Erythroblast (primary cell): Measurements from ENCODE around the gene SLC39A11.
A peak's percentile ranks its signal among the peaks of the same experiment; 100 is the strongest.

Experiments used
- DNase-seq, 2 experiments: peaks; one replicate each; lab custom pipeline; 2025; lab: John Stamatoyannopoulos, UW
- GATA1 ChIP-seq: IDR thresholded peaks from 2 replicates; pipeline ENCODE4 v1.6.1; 2011; ENCODE audit warnings: low read depth, mild to moderate bottlenecking, control low read depth, low read length, moderate library complexity
- POLR2A ChIP-seq: IDR thresholded peaks from 2 replicates; pipeline ENCODE4 v1.6.1; 2011; ENCODE audit warnings: mild to moderate bottlenecking, low read length

Gene SLC39A11

DNA sequence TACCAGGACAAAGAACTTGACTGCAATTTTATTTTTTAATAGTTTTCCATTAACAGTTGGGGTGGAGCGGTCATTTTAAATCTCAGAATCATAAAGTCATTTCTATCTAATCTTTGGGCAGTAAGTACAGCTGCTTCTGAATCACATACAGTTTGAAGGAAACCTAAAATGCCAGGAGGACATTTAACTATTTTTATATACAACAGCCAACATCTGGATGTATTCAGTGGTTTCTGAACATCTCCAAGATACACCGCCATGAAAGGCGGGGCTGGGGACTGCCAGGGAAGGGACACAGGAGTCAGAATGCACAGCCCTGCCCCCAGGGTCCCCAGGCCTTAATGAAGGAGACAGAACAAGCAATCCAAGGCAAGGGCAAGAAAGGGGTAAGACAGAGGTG lies 392.3 kb downstream of the SLC39A11 start:
- TF ChIP-seq GATA1 = no peak
- TF ChIP-seq POLR2A = no peak
- DNase-seq = no peak

GRCh38 chr17:72699545-72699944 lies 392.9 kb downstream of the SLC39A11 start:
- DNase-seq = no peak

GRCh38 chr17:72697602-72698146 lies 394.8 kb downstream of the SLC39A11 start:
- peak in 1 of 2 experiments; percentile 11 for DNase-seq
- TF ChIP-seq GATA1 = no peak

More at GRCh38 chr17:72699545-72699944, 392.9 kb downstream of the SLC39A11 start:
- TF ChIP-seq GATA1 (no peak), POLR2A (no peak)

- no peak for DNase-seq
- TF ChIP-seq POLR2A = no peak
- no peak for TF ChIP-seq GATA1
These were observed 395.8 kb downstream of the SLC39A11 start for GRCh38 chr17:72696721-72697120.

- TF ChIP-seq GATA1 (no peak), POLR2A (no peak)
- no peak for DNase-seq
These were observed 396.3 kb downstream of the SLC39A11 start for GRCh38 chr17:72696156-72696555.

GRCh38 chr17:72693956-72694355 lies 398.5 kb downstream of the SLC39A11 start:
- no peak for DNase-seq
- TF ChIP-seq GATA1 = no peak
- TF ChIP-seq POLR2A = no peak

- TF ChIP-seq POLR2A (no peak), GATA1 (no peak)
- DNase-seq = no peak
These were observed 399.2 kb downstream of the SLC39A11 start for GRCh38 chr17:72693151-72693878.

GRCh38 chr17:72692676-72693075 lies 399.8 kb downstream of the SLC39A11 start:
- TF ChIP-seq POLR2A (no peak), GATA1 (no peak)
- DNase-seq = no peak

DNA sequence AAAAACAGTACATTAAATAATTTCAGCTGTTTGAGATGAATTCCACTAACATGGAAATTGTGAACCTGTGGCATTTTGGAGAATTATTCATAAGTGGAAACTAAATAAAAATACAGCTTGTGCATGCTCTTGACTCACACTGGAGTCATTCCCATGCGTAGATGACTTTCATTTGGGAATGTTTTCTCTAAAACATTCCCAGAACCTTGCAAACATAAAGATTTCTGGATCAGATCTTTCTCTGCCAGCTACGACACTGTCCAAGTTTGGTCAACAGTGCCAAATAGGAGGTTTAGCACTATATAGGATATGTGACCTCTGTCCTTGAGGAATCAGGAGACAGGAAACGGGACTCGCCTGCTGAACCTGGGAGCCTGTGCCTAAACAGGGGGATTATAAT lies 400.9 kb downstream of the SLC39A11 start:
- TF ChIP-seq POLR2A (no peak), GATA1 (no peak)
- DNase-seq = no peak

- DNase-seq = no peak
- TF ChIP-seq POLR2A (no peak), GATA1 (no peak)
These were observed 401.5 kb downstream of the SLC39A11 start for GRCh38 chr17:72691017-72691416.

DNA sequence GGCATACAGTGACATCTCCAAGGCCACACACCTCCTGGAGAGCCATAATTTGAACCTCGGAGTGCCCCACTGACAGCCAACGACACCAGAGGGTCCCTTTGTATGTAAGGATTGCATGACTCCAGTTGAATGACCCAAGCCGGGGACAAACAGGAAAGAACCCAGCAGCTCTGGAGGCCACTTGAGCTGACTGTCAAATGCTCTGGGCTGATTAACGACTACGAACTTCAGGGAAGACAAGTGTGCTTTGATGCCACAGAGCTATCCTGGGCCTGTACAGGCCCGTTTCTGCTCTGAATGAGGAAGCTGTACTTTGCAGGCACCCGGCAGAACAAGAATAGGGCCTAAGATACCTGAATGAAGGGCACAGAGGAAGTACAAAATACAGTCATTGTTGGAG lies 404.6 kb downstream of the SLC39A11 start:
- TF ChIP-seq POLR2A (no peak), GATA1 (no peak)
- DNase-seq = no peak

- no peak for DNase-seq
- TF ChIP-seq GATA1 (no peak), POLR2A (no peak)
These were observed 408.0 kb downstream of the SLC39A11 start for GRCh38 chr17:72684405-72685020.

DNA sequence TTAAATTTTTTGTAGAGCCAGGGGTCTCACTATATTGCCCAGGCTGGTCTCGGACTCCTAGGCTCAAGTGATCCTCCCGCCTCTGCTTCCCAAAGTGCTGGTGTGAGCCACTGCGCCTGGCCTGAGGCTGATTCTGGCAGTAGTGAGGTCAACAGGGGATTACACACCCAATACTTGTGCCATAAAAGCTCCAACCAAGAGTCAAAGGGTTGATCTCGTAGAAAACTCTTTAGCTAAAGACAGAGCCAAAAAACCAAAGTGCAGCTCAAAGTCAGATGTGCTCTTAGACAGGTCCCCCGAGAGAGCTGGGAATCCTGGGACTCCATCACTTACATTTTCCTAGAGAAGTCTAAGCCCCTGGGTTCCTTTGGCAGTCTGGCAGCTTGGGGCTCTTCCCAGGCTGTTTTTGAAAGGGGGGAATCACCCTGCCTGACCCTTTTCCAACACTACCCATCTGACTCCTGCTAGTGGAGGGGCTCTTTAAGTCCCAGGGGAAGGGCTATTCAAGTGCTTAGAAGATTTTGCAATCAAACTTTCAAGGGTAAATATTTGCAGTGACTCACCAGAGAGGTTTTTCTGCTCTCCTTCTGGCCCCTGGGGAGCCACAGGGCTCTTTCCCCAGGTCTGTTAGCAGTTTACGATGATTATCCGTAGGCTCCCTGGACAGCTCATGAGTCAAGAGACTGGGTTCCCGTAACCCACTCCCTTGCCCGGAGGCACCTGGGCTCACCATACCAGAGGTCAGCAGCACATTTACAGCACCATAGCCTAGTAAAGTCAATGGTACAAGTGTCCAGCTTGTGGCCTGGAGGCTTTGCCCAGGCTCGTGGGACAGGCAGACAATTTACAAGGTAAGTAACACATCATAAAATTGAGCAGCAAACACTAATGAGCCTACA lies 408.7 kb downstream of the SLC39A11 start:
- TF ChIP-seq POLR2A (no peak), GATA1 (no peak)
- no peak for DNase-seq

DNA sequence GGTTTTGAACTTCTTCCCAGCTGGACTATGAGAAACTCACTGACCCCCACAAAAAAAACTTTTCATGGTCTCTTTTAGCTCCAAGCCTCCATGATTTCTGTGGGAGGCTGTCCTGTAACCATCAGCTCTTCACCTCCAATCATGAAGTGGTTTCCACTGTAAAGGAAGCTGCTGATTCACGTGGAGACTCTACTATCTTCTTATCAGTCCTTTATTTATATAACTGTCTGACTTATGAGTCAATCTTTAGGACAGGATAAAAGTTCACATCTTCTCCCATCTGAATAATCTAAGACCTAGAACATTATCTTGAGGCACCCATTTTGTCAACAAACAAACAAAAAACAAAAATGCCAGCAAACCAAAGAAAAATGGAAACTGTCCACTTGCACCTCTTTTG lies 409.9 kb downstream of the SLC39A11 start:
- DNase-seq = no peak
- no peak for TF ChIP-seq GATA1
- TF ChIP-seq POLR2A = no peak
